ENCODE data around the gene WDR46. TPM values are rescaled to one million over a fixed set of nuclear protein-coding genes. Genes with fewer than 3 reads are reported as not detected.

The WDR46 gene
- total and polyA plus RNA-seq, 2 donors (not counting 3 experiments of a cell fraction or from before 2014, with no cell fraction given) = 61.4 to 71.2 TPM

GRCh38 chr6:33289784-33290315, 811 bp upstream of the WDR46 start:
- Histone ChIP-seq H2AFZ (ENCODE audit: low read depth, low read length) (peak overlapping the region; percentile 48), H3K4me2 (ENCODE audit: insufficient read depth, low read length) (peak overlapping the region; percentile 79), H3K36me3 (ENCODE audit: control insufficient read depth in 2 of 2, extremely low read depth in 1 of 2, insufficient read depth in 2 of 2, low read length in 2 of 2) (peaks cover 14 to 38% of the 10 kb centered on the region in 2 experiments), H3K9me1 (replicated peaks; ENCODE audit: control insufficient read depth, extremely low read depth, insufficient read depth, low read length) (no peaks in the 10 kb centered on the region), H3K4me3 (replicated peaks in 1 of 3; ENCODE audit: insufficient read depth in 1 of 3, low read depth in 1 of 3, low read length in 3 of 3) (peak overlapping the region; percentile 59 to 96 (median 88)), H3K4me1 (ENCODE audit: control insufficient read depth, extremely low read depth, insufficient read depth, low read length) (peaks cover 13% of the 10 kb centered on the region), H3K79me2 (ENCODE audit: control insufficient read depth, insufficient read depth, low read length) (peaks cover 27% of the 10 kb centered on the region), H4K20me1 (replicated peaks; ENCODE audit: control insufficient read depth, extremely low read depth, insufficient read depth, low read length) (no peaks in the 10 kb centered on the region), H3K9ac (replicated peaks; ENCODE audit: extremely low read depth, insufficient read depth, low read length) (peak overlapping the region; percentile 65), H3K9me3 (replicated peaks; ENCODE audit: control insufficient read depth, insufficient read depth, low read length) (no peaks in the 10 kb centered on the region), H3K27ac (ENCODE audit: insufficient read depth, low read depth, low read length) (peak overlapping the region; percentile 16), H3K27me3 (ENCODE audit: control insufficient read depth in 2 of 2, insufficient read depth in 2 of 2, low read length in 2 of 2) (no peaks in the 10 kb centered on the region)
- ChIA-PET CTCF (interaction anchor here (1.1 to 2.1 kb wide), 8 partner anchors 8 to 28 kb away, joined by 3 to 17 read pairs (median 5); partner anchors contain the start of genes B3GALT4, RGL2 and ZBTB22), POLR2A (interaction anchor here (0.7 to 1.7 kb wide), 3 partner anchors 13 to 33 kb away, joined by 4 to 6 read pairs (median 5); partner anchors contain the start of genes B3GALT4, RPS18 and VPS52)
- intact Hi-C loops (cut with micrococcal nuclease) (loop anchor here (1.0 kb wide), 2 partner anchors 9 to 19 kb away; partner anchors contain the start of gene VPS52), dilution Hi-C loops (cut with MboI; ENCODE audit: extremely low pct_ligation_motif_present, low sequenced_read_pairs) (no loop called here)
- DNase-seq (ENCODE audit: low read depth, low spot score) = no peak
- TSS peak; percentile 82 for BruUV-seq (replicated peaks)
- no peak for FAIRE-seq
- TF ChIP-seq MYC (IDR thresholded peaks at IDR 0.05; ENCODE audit: low read depth, low read length) (no peak), GATA2 (IDR thresholded peaks at IDR 0.05; ENCODE audit: insufficient read depth, insufficient read length, low read depth, low read length) (no peak), POLR2A (IDR thresholded peaks at IDR 0.05; ENCODE audit: low read depth, low read length) (peak; percentile 11), CTCF (IDR thresholded peaks at IDR 0.05; ENCODE audit: extremely low read depth in 1 of 2, insufficient read depth in 1 of 2, low read depth in 1 of 2, low read length in 2 of 2) (no peak), JUN (IDR thresholded peaks at IDR 0.05; ENCODE audit: borderline replicate concordance, insufficient read depth, insufficient read length, low read depth) (no peak)
